Immature natural killer cell (primary cell): Measurements from ENCODE around the gene FUT7. TPM values are rescaled to one million over a fixed set of nuclear protein-coding genes. Genes with fewer than 3 reads are reported as not detected.
A peak's percentile ranks its signal among the peaks of the same experiment; 100 is the strongest.

Experiments
- DNase-seq, 3 donors: peaks; one replicate each; pipeline ENCODE4 v3.0.0; 2022; ENCODE audit warnings: mixed read lengths in 1 of 3
- H3K27ac Mint-ChIP-seq, 6 donors: one replicate each; pipeline ENCODE4 v1.8.0; 2020; ENCODE audit warnings: mixed read lengths in 6 of 6, mild to moderate bottlenecking in 5 of 6, inconsistent platforms in 4 of 6, moderate library complexity in 3 of 6
- H3K27me3 Mint-ChIP-seq, 3 donors: one replicate each; pipeline ENCODE4 v1.8.0; 2020 to 2021; ENCODE audit warnings: low read depth in 3 of 3, mild to moderate bottlenecking in 3 of 3, mixed read lengths in 3 of 3, moderate library complexity in 3 of 3, inconsistent platforms in 1 of 3
- H3K36me3 Mint-ChIP-seq, 3 donors: one replicate each; pipeline ENCODE4 v1.8.0; 2020; ENCODE audit warnings: mixed read lengths in 3 of 3, inconsistent platforms in 2 of 3, mild to moderate bottlenecking in 2 of 3
- H3K4me1 Mint-ChIP-seq, 2 donors: one replicate each; pipeline ENCODE4 v1.8.0; 2020; ENCODE audit warnings: inconsistent platforms in 2 of 2, mild to moderate bottlenecking in 2 of 2, mixed read lengths in 2 of 2, moderate library complexity in 1 of 2
- H3K4me3 Mint-ChIP-seq, 5 donors: one replicate each; pipeline ENCODE4 v1.8.0; 2020; ENCODE audit warnings: mild to moderate bottlenecking in 5 of 5, mixed read lengths in 5 of 5, inconsistent platforms in 3 of 5, moderate library complexity in 3 of 5
- H3K9me3 Mint-ChIP-seq, 6 donors: one replicate each; pipeline ENCODE4 v1.8.0; 2020; ENCODE audit warnings: mild to moderate bottlenecking in 6 of 6, mixed read lengths in 6 of 6, inconsistent platforms in 4 of 6, moderate library complexity in 3 of 6
- polyA plus RNA-seq, 3 donors: library from polyadenylated mRNA; unstranded; fragments of 300-500 nt; fragmentation: Illumina TruSeq; gene quantifications; one replicate each; pipeline ENCODE4 v1.2.3, GENCODE V29; 2021

Gene FUT7
- polyA plus RNA-seq, 3 donors from 2014 or later, result 20.6 to 33.0 (median 25.6) TPM

DNA sequence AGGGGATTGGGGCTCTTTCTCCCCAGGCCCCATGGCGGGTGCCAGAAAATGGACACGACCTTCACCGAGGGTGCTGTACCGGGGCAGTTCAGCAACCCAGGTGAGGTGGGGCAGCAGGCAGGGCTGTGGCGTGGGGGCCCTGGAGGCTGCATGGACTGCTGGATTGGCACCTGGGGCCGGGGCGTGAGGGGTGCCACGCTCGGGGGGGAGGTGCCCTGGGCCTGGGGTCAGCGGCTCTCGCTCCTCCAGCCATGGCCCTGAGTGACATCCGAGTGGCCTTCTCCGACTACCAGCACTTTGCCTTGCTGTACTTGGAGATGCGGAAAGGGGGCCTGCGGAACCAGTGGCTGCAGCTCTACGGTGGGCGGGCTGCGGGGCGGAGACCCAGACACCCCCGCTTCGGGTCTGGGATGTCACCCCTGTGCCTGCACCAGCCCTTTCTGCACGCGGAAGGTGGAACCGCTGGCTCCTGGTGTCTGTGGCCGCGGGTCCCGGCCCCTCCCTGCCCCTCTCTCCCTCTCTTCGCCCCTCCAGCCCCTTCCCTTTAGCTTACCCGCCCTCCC is 47.3 kb downstream of the FUT7 start:
- no peak overlapping the region for H3K4me3 Mint-ChIP-seq
- H3K27ac Mint-ChIP-seq, result no peak overlapping the region
- peaks cover 2 to 9% (median 8%) of the 10 kb centered on the region in 3 donors for H3K27me3 Mint-ChIP-seq
- DNase-seq, result no peak
- peaks cover 6 to 7% of the 10 kb centered on the region in 2 donors for H3K4me1 Mint-ChIP-seq
- peaks cover 0 to 9% (median 4%) of the 10 kb centered on the region in 3 donors for H3K36me3 Mint-ChIP-seq
- H3K9me3 Mint-ChIP-seq, result no peaks in the 10 kb centered on the region

DNA sequence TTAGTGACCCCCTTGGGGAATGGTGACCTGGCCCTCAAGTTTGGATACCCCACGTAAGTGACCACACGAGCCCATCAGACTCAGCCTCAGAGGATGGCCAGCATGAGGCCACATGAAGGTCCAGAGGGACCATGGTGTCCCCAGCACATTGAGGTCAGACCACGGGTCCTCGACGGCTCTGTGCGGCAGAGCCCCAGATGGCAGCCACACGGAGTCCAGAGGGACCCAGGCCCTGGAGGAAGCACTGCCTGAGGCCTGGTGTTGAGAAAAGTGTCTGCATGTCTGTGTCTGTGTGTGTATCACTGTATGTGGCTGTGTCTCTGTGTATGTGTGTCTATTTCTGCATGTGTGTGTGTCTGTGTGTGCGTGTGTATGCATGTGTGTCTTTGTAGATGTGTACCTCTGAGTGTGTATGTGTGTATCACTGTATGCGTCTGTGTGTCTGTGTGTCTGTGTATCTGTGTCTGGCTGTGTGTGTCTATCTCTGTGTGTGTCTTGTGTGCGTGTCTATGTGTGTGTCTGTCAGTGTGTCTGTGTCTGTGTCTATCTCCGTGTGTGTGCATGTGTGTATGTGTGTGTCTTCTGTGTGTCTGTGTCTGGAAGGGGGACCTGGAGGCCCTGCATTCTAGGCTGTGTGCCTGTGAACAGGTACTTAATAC is 48.1 kb downstream of the FUT7 start:
- H3K9me3 Mint-ChIP-seq, result no peaks in the 10 kb centered on the region
- peaks cover 2 to 9% (median 4%) of the 10 kb centered on the region in 3 donors for H3K27me3 Mint-ChIP-seq
- H3K36me3 Mint-ChIP-seq, result peaks cover 0 to 9% (median 4%) of the 10 kb centered on the region in 3 donors
- peak overlapping the region in 3 of 5 donors; percentile 3 to 21 (median 16) for H3K4me3 Mint-ChIP-seq
- no peak for DNase-seq
- peaks cover 6 to 7% of the 10 kb centered on the region in 2 donors for H3K4me1 Mint-ChIP-seq
- H3K27ac Mint-ChIP-seq, result no peak overlapping the region

DNA sequence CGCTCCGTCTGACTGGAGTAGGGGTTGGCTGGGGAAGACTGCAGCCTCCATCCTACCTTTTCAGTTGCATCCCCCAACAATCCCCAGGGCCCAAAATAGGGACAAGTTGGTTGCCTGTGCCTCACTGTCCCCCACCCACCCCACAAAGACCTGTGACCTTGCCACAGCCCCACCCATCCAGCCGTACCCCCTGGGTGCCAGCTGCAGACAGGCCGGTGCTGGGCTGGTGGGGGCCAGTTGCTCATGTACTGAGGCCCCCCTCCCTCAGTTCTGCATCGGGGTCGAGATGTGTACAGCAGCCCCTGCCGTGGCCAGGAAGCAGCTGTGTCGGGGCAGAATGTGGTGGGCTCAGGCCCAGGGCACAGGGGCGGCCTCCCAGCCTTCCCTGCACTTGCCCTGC is 48.7 kb downstream of the FUT7 start:
- H3K4me1 Mint-ChIP-seq, result peaks cover 6 to 7% of the 10 kb centered on the region in 2 donors
- no peak for DNase-seq
- no peak overlapping the region for H3K27ac Mint-ChIP-seq
- peaks cover 2 to 9% (median 4%) of the 10 kb centered on the region in 3 donors for H3K27me3 Mint-ChIP-seq
- peaks cover 0 to 9% (median 4%) of the 10 kb centered on the region in 3 donors for H3K36me3 Mint-ChIP-seq
- H3K9me3 Mint-ChIP-seq, result no peaks in the 10 kb centered on the region
- H3K4me3 Mint-ChIP-seq, result no peak overlapping the region

DNA sequence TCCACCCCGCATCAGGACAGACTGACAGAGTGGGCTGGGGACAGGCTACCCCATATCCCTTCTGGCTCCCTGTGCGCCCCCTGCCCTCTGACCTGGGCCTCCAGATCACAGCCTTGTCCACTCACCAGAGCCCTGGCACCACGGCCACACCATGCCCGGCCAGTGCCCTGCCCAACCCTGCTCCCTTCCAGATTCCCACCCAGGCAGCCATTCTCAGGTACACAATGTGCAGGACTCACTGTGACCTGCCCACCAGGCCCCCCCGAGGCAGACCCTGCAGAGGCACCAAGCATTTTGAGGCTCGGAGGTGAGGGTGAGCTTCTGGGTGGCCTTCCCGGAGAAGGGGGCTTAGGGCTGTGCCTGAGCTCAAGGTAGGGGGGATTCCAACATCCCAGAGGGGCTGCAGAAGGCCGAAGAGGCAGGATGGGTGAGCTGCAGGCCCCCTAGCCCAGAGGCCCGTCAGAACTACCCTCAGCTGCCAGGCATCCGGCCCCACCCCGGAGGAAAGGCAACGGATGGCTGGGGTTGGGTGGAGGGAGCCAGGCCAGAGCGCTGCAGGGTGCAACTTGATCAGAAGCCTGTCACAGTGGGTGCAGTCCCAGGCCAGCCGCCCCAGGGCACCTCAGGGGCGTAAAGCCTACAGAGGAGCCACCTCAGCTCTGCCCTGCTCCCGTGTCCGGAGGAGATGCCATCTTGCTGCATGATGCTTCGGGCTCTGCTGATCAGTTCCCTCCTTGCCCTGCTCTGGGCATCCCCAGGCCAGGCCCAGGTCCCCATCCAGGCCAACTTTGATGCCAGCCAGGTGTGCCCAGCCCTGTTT is 49.4 kb downstream of the FUT7 start, which contains the start of gene LCNL1:
Gene LCNL1, plus strand, starts transcription at position 762 of the 820 bp plus-strand sequence. CDS start 594 bp downstream, outside the sequence.
- H3K36me3 Mint-ChIP-seq, result peaks cover 0 to 5% (median 4%) of the 10 kb centered on the region in 3 donors
- H3K27me3 Mint-ChIP-seq, result peaks cover 2 to 9% (median 4%) of the 10 kb centered on the region in 3 donors
- peaks cover 6 to 7% of the 10 kb centered on the region in 2 donors for H3K4me1 Mint-ChIP-seq
- DNase-seq, result no peak
- no peak within 1 kb of the TSS for H3K27ac Mint-ChIP-seq
- no peaks in the 10 kb centered on the region for H3K9me3 Mint-ChIP-seq
- H3K4me3 Mint-ChIP-seq, result peak within 1 kb of the TSS in 1 of 5 donors; percentile 3

DNA sequence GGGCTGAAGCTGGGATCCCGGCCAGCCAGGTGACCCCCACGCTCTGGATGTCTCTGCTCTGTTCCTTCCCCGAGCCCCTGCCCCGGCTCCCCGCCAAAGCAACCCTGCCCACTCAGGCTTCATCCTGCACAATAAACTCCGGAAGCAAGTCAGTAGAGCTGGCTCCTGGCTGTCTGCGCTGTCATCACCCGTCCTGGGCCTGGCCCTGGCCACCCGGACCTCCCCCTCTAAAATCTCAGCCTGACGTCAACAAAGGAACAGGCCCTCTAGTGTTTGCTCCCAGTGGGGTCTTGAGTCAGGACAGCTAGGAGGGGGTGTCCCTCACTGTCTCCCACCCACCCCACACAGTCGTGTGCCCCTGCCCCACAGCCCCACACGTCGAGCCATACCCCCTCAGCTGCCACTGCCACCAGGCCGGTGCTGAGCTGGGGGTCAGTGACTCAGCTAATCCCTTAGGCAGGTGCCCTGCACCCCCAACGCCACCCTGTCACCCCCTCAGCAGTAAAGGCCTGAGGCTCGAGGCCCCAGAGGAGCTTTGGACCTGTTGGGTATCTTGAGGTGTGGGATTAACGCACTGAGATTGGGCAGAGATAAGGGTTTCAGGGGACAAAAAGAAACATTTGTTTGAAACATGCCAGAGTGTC is 50.2 kb downstream of the FUT7 start:
- H3K4me3 Mint-ChIP-seq, result no peak overlapping the region
- H3K36me3 Mint-ChIP-seq, result peaks cover 0 to 5% (median 4%) of the 10 kb centered on the region in 3 donors
- DNase-seq, result no peak
- peaks cover 2 to 9% (median 5%) of the 10 kb centered on the region in 3 donors for H3K27me3 Mint-ChIP-seq
- H3K27ac Mint-ChIP-seq, result no peak overlapping the region
- H3K9me3 Mint-ChIP-seq, result no peaks in the 10 kb centered on the region
- H3K4me1 Mint-ChIP-seq, result peaks cover 7 to 10% of the 10 kb centered on the region in 2 donors

DNA sequence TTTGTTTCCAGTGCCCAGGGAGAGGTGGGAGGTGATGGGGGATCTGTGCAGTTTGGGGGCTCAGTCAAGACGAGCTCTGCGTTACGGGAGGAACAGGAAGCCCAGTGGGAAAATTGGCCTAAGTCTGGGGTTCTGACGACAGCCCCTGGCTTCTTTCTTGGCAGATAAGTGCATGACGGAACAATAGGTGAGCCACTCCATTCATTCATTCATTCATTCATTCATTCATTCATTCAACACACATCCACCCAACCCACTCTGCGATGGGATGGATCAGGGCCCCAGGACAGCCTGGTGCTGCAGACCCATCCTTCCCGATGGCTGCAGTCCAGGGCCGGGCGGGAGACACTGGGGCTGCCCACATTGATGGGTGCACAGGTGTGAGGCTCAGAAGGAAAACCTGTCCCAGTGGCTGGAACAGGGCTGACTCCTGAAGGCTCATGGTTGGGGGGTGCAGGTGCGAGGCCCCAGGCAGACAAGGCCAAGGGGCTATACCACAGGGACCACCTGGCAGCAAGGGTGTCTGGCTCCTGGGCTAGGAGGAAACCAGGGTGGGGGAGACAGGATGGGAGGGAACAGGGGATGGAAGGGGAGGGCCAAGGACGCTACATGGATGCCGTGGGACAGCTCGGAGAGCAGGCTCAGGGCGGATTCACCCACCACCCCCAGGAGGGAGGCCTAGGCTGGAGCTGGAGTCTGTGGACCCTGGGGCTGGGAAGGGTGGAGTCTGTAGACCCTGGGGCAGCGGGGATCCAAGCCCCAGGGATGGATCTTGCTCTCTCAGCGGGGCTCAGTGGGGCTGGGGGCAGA is 51.0 kb downstream of the FUT7 start:
- H3K9me3 Mint-ChIP-seq, result no peaks in the 10 kb centered on the region
- H3K4me1 Mint-ChIP-seq, result peaks cover 13 to 18% of the 10 kb centered on the region in 2 donors
- H3K36me3 Mint-ChIP-seq, result peaks cover 0 to 5% (median 4%) of the 10 kb centered on the region in 3 donors
- peaks cover 2 to 6% (median 5%) of the 10 kb centered on the region in 3 donors for H3K27me3 Mint-ChIP-seq
- no peak for DNase-seq
- H3K4me3 Mint-ChIP-seq, result no peak overlapping the region
- no peak overlapping the region for H3K27ac Mint-ChIP-seq

Other genes with a start within 250 kb of the FUT7 start
- 10 to 100 TPM; 61.2 to 83.3 (median 62.1) TPM for gene TMEM141, start 240.7 kb downstream of the FUT7 start, polyA plus RNA-seq
- gene CCDC183, start 235.8 kb downstream of the FUT7 start, polyA plus RNA-seq, result under 1 TPM; 0.37 to 0.46 (median 0.40) TPM
- 10 to 100 TPM in 2 of 3 donors, 1 to 10 TPM in 1; 5.4 to 24.6 (median 11.0) TPM for gene RABL6, start 224.1 kb downstream of the FUT7 start, polyA plus RNA-seq
- under 1 TPM; 0.09 to 1.00 (median 0.82) TPM for gene AJM1, start 189.6 kb downstream of the FUT7 start, polyA plus RNA-seq
- 100 to 1,000 TPM; 127 to 212 (median 166) TPM for gene PHPT1, start 182.7 kb downstream of the FUT7 start, polyA plus RNA-seq
- gene MAMDC4, start 179.7 kb downstream of the FUT7 start, polyA plus RNA-seq, result under 1 TPM in 1 of 3 donors, not detected in 2; 0.19 TPM
- gene EDF1, start 165.8 kb downstream of the FUT7 start, polyA plus RNA-seq, result 100 to 1,000 TPM; 309 to 463 (median 411) TPM
- gene TRAF2, start 145.6 kb downstream of the FUT7 start, polyA plus RNA-seq, result 10 to 100 TPM in 2 of 3 donors, 1 to 10 TPM in 1; 7.6 to 32.7 (median 11.0) TPM
- 100 to 1,000 TPM; 120 to 211 (median 120) TPM for gene FBXW5, start 87.3 kb downstream of the FUT7 start, polyA plus RNA-seq
- gene C8G, start 86.8 kb downstream of the FUT7 start, polyA plus RNA-seq, result 1 to 10 TPM; 1.7 to 5.1 (median 2.1) TPM
- gene LCN12, start 79.8 kb downstream of the FUT7 start, polyA plus RNA-seq, result not detected
- gene PTGDS, start 54.6 kb downstream of the FUT7 start, polyA plus RNA-seq, result 100 to 1,000 TPM in 2 of 3 donors, 10 to 100 TPM in 1; 93.2 to 201 (median 164) TPM
- gene LCNL1, start 49.1 kb downstream of the FUT7 start, polyA plus RNA-seq, result not detected
- 100 to 1,000 TPM; 135 to 207 (median 182) TPM for gene PAXX, start 39.7 kb downstream of the FUT7 start, polyA plus RNA-seq
- gene CLIC3, start 35.5 kb downstream of the FUT7 start, polyA plus RNA-seq, result 100 to 1,000 TPM; 673 to 911 (median 762) TPM
- 10 to 100 TPM in 1 of 3 donors, 1 to 10 TPM in 2; 2.2 to 34.5 (median 6.3) TPM for gene ABCA2, start 3.9 kb downstream of the FUT7 start, polyA plus RNA-seq
- 1 to 10 TPM in 2 of 3 donors, under 1 TPM in 1; 0.36 to 1.4 (median 1.1) TPM for gene NPDC1, start 14.1 kb upstream of the FUT7 start, polyA plus RNA-seq
- gene ENTPD2, start 22.0 kb upstream of the FUT7 start, polyA plus RNA-seq, result not detected
- gene SAPCD2, start 38.5 kb upstream of the FUT7 start, polyA plus RNA-seq, result under 1 TPM; 0.06 to 0.95 (median 0.39) TPM
- gene UAP1L1, start 45.4 kb upstream of the FUT7 start, polyA plus RNA-seq, result 1 to 10 TPM; 1.3 to 1.4 (median 1.4) TPM
- gene MAN1B1, start 54.9 kb upstream of the FUT7 start, polyA plus RNA-seq, result 10 to 100 TPM; 59.7 to 71.8 (median 66.1) TPM
- gene DPP7, start 82.6 kb upstream of the FUT7 start, polyA plus RNA-seq, result 100 to 1,000 TPM; 136 to 176 (median 168) TPM
- gene GRIN1, start 107.1 kb upstream of the FUT7 start, polyA plus RNA-seq, result not detected
- 1 to 10 TPM in 1 of 3 donors, under 1 TPM in 1, not detected in 1; 0.22 to 2.1 TPM for gene LRRC26, start 138.0 kb upstream of the FUT7 start, polyA plus RNA-seq
- gene TMEM210, start 140.0 kb upstream of the FUT7 start, polyA plus RNA-seq, result not detected
- gene ANAPC2, start 156.5 kb upstream of the FUT7 start, polyA plus RNA-seq, result 1 to 10 TPM; 4.2 to 7.0 (median 5.3) TPM
- 100 to 1,000 TPM; 164 to 191 (median 181) TPM for gene SSNA1, start 156.6 kb upstream of the FUT7 start, polyA plus RNA-seq
- 1 to 10 TPM in 1 of 3 donors, under 1 TPM in 2; 0.11 to 1.1 (median 0.60) TPM for gene TPRN, start 168.7 kb upstream of the FUT7 start, polyA plus RNA-seq
- gene TMEM203, start 173.6 kb upstream of the FUT7 start, polyA plus RNA-seq, result 100 to 1,000 TPM; 131 to 169 (median 142) TPM
- gene NDOR1, start 173.6 kb upstream of the FUT7 start, polyA plus RNA-seq, result 10 to 100 TPM in 1 of 3 donors, 1 to 10 TPM in 2; 1.7 to 10.3 (median 4.2) TPM
- gene RNF208, start 190.2 kb upstream of the FUT7 start, polyA plus RNA-seq, result not detected
- gene CYSRT1, start 193.1 kb upstream of the FUT7 start, polyA plus RNA-seq, result under 1 TPM in 1 of 3 donors, not detected in 2; 0.19 TPM
- not detected for gene RNF224, start 195.4 kb upstream of the FUT7 start, polyA plus RNA-seq
- gene SLC34A3, start 198.8 kb upstream of the FUT7 start, polyA plus RNA-seq, result not detected
- 10 to 100 TPM; 60.8 to 98.2 (median 71.9) TPM for gene TUBB4B, start 209.2 kb upstream of the FUT7 start, polyA plus RNA-seq
- gene STPG3, start 219.2 kb upstream of the FUT7 start, polyA plus RNA-seq, result not detected
- 10 to 100 TPM; 25.0 to 36.8 (median 34.6) TPM for gene NELFB, start 223.2 kb upstream of the FUT7 start, polyA plus RNA-seq
- gene TOR4A, start 245.6 kb upstream of the FUT7 start, polyA plus RNA-seq, result 10 to 100 TPM in 1 of 3 donors, 1 to 10 TPM in 2; 4.9 to 13.9 (median 7.2) TPM